Mucosa of stomach (tissue), 1 donor: ENCODE results near the gene IFRD1.
"Not testable (repeated sequence)": the region's sequence is repeated elsewhere in the genome, so short reads cannot be mapped to it uniquely, and the experiment has no call there.

Source experiments
- H3K27me3 ChIP-seq: one replicate; pipeline ENCODE4 v1.7.0; 2013; ENCODE audit warnings: mild to moderate bottlenecking, low read length; ENCODE audit not compliant: control insufficient read depth, insufficient read depth
- H3K36me3 ChIP-seq: one replicate; pipeline ENCODE4 v1.7.0; 2013; ENCODE audit warnings: low read length; ENCODE audit not compliant: control insufficient read depth, insufficient read depth
- H3K4me1 ChIP-seq: one replicate; pipeline ENCODE4 v1.7.0; 2013; ENCODE audit warnings: mild to moderate bottlenecking, low read length; ENCODE audit not compliant: control insufficient read depth, insufficient read depth
- H3K4me3 ChIP-seq: one replicate; pipeline ENCODE4 v1.7.0; 2013; ENCODE audit warnings: low read length
- H3K9ac ChIP-seq: one replicate; pipeline ENCODE4 v1.7.0; 2013; ENCODE audit warnings: mild to moderate bottlenecking, low read length, moderate library complexity
- H3K9me3 ChIP-seq: one replicate; pipeline ENCODE4 v1.7.0; 2013; ENCODE audit warnings: mild to moderate bottlenecking, low read length, moderate library complexity; ENCODE audit not compliant: control insufficient read depth
- donor health status: Pancreatic carcinoma.

IFRD1 gene

DNA sequence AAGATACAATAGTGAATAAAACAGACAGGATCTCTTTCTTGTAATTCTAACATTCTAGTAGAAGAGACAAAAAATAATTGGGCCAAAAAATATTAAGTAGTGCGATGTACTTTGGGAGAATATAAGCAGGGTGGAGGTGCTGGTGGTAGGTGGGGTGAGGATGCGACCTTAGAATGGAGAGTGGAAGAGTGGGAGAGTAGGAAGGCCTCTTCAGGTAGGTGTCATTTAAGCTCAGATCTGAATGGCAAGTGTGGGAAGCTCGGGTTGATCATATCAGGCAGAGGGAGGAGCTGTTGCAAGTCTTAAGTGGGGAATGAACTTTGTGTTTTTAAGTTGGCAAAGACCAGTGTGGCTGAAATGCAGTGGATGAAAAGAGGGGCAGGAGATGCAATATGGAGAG is 3.8 kb upstream of the IFRD1 start:
- Histone ChIP-seq H3K4me1 (peaks cover 8% of the 10 kb centered on the region), H3K36me3 (no peaks in the 10 kb centered on the region), H3K4me3 (no peak overlapping the region), H3K27me3 (no peaks in the 10 kb centered on the region), H3K9me3 (no peaks in the 10 kb centered on the region), H3K9ac (no peak overlapping the region)

DNA sequence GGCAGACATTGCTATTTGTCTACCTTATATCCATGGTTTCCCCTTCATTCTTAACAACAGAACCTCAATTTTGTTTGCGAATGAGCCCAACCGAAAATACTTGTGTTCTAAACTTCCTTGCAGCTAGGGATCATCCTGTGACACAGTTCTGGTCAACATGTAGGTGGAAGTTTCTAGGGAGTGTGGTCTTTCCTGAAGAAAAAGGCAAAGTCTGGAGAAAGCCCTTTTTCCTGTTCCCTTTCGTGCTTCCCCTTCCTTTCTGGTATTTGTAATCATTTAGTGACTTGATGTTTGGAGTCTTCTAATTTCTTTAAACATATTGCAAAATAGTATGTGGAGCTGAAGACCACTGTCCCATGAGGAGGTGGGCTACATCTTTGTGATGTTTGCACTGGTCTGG is 2.9 kb upstream of the IFRD1 start:
- Histone ChIP-seq H3K27me3 (no peaks in the 10 kb centered on the region), H3K4me1 (peaks cover 11% of the 10 kb centered on the region), H3K9me3 (no peaks in the 10 kb centered on the region), H3K4me3 (no peak overlapping the region), H3K36me3 (no peaks in the 10 kb centered on the region), H3K9ac (no peak overlapping the region)

- Histone ChIP-seq H3K4me1 (peaks cover 16% of the 10 kb centered on the region), H3K9ac (no peak overlapping the region), H3K36me3 (no peaks in the 10 kb centered on the region), H3K27me3 (no peaks in the 10 kb centered on the region), H3K9me3 (no peaks in the 10 kb centered on the region), H3K4me3 (no peak overlapping the region)
Observed at GRCh38 chr7:112448381-112448780, 1.9 kb upstream of the IFRD1 start.

DNA sequence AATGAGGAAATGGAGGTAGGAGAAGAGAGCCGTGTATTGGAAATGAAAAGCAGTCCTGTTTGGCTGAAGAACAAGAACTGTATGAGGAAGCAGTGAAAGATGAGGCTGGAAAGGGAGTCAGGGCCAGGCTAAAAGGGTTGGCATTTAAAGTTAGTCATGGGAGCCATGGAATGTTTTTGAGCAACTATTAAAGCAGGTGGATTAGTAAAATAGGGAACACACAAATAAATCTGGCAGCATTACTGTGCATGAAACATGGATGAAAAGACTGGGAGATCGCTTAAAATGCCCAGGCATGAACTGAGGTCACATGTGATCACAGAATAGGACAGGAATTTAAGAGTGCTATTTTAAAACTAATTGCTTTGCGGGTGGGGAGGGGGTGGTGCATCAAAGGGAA is 1.4 kb upstream of the IFRD1 start:
- Histone ChIP-seq H3K4me3 (no peak overlapping the region), H3K36me3 (no peaks in the 10 kb centered on the region), H3K27me3 (no peaks in the 10 kb centered on the region), H3K9ac (no peak overlapping the region), H3K4me1 (peaks cover 21% of the 10 kb centered on the region), H3K9me3 (no peaks in the 10 kb centered on the region)

- H3K27me3 ChIP-seq, result no peaks in the 10 kb centered on the region
- H3K9me3 ChIP-seq, result no peaks in the 10 kb centered on the region
- H3K9ac ChIP-seq, result peak overlapping the region; percentile 99
- peak overlapping the region; percentile 99 for H3K4me3 ChIP-seq
- H3K36me3 ChIP-seq, result no peaks in the 10 kb centered on the region
- H3K4me1 ChIP-seq, result peaks cover 21% of the 10 kb centered on the region
Observed at GRCh38 chr7:112449353-112449752, 907 bp upstream of the IFRD1 start.

DNA sequence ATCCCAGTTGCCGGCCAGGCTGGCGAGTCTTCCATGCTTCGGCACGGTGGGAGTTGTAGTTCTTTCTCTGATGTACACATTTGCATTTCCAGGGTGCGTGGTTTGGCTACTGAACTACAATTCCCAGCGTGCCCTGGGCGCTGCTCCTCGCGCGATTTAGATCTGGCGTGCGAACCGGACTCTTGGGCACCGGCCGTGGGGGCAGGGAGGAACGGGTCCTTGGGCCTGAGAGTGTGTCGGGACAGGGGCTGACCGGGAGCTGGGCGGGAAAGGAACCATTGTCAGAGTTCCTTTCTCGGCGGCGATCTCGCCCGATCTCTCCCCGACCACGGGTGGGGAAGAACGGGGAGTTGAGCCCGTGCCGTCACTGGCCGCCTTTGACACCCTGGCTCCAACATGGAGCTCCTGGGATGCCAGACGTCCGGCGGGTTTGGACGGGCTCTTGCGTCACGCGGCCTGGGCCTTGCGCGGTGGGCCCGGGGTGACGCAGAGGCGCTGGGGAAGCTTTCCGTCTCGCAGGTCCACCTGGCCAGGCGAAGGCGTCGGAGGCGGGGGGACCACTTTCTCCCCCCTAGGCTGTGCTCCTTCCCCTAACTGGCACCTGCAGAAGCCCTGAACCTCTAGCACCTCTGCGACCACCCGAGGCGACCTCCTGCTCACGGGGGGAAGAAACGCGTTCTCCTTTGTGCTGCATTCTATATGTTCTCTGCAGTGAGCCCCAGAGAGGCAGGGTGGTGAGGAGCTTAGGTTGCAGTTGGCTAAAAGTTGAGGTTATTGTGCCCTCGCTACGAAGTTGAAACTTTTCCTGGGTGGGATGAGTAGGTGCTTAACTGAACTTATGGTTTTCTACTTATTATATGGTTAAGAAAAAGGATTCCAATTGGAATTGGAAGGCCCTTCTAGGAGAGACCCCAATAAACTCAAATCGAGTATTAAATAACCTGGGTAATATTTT is 824 bp downstream of the IFRD1 start:
- H3K9ac ChIP-seq, result peak overlapping the region; percentile 99
- H3K9me3 ChIP-seq, result no peaks in the 10 kb centered on the region
- peaks cover 21% of the 10 kb centered on the region for H3K4me1 ChIP-seq
- H3K27me3 ChIP-seq, result no peaks in the 10 kb centered on the region
- no peaks in the 10 kb centered on the region for H3K36me3 ChIP-seq
- peak overlapping the region; percentile 99 for H3K4me3 ChIP-seq

- H3K4me1 ChIP-seq, result peaks cover 21% of the 10 kb centered on the region
- peak overlapping the region; percentile 99 for H3K9ac ChIP-seq
- no peaks in the 10 kb centered on the region for H3K9me3 ChIP-seq
- H3K36me3 ChIP-seq, result no peaks in the 10 kb centered on the region
- no peaks in the 10 kb centered on the region for H3K27me3 ChIP-seq
- H3K4me3 ChIP-seq, result no peak overlapping the region
Observed at GRCh38 chr7:112452102-112452888, 2.0 kb downstream of the IFRD1 start.

DNA sequence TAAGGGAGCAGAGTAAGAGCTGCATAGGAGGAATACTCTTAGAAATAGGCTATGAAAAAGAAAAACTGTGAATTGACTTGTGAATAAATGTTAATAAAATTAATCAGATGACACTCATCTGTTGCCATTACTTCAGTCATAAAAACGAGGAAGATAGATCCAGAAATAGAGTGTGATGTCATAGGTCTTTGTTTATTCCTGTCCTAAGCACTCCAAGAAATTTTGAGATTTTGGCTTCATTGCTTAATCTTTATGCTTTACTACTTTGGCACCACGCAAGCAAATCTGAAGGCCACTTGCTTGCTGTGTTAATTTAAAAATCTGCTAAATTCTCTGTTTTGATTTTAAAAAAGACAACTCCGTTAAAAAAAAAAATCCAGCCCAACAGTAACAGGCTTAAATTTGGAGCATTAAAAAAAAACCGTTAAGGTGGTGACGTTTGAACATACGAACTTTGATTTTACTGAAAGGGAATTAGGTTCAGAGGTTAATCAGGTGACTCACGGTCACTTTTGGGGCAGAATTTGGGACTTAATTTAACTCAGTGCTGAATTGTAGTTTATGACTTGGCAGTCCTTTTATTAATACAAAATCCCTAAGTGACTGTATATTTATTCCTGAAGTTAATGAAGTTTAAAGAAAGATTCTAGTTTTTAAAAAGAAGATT is 3.4 kb downstream of the IFRD1 start:
- Histone ChIP-seq H3K36me3 (no peaks in the 10 kb centered on the region), H3K9me3 (no peaks in the 10 kb centered on the region), H3K4me3 (no peak overlapping the region), H3K27me3 (no peaks in the 10 kb centered on the region), H3K9ac (no peak overlapping the region), H3K4me1 (peaks cover 20% of the 10 kb centered on the region)

GRCh38 chr7:112454191-112454590 is 3.9 kb downstream of the IFRD1 start:
- H3K4me3 ChIP-seq, H3K9ac ChIP-seq: not testable (repeated sequence)

DNA sequence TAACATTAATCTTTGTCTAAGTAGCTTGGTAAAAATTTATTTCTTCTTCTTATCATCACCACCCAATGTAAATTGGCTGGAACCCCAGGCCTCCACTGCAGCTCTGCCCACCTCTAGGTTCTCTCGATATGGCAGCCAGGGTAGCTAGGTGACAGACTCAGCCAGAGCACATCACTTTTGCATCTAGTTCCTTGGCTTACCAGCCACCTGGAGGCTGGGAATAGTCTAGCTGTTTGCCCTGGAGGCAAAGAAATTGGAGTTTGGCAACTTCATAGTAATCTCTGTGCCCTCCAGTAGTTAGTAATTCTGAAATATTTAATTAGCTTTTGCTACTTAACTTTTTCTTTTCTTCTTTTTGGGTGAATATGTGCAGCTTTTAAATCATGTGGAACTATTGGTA is 9.4 kb downstream of the IFRD1 start:
- H3K9me3 ChIP-seq, result no peaks in the 10 kb centered on the region
- H3K4me1 ChIP-seq, result peaks cover 3% of the 10 kb centered on the region
- no peaks in the 10 kb centered on the region for H3K36me3 ChIP-seq

More at GRCh38 chr7:112454191-112454590, 3.9 kb downstream of the IFRD1 start:
- H3K36me3 ChIP-seq, H3K27me3 ChIP-seq, H3K9me3 ChIP-seq: not testable (repeated sequence)
- H3K4me1 ChIP-seq, result peaks cover 14% of the 10 kb centered on the region

DNA sequence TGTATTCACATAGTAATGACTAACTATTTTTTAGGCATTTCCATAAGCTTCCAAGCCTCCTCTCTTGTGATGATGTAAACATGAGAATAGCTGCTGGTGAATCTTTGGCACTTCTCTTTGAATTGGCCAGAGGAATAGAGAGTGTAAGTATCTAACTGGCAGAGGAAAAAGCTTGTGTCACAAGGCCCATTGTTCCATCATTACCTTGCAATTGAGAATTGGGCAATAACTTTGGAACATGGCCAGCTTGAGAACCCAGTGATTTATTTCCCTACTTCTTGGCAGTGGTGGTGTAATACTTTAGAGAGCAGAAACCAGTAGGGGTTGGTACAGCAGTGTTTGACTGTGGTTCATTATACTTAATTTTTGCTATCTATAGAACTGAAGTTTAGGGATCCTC is 12.0 kb downstream of the IFRD1 start:
- Histone ChIP-seq H3K9me3 (no peaks in the 10 kb centered on the region), H3K9ac (no peak overlapping the region), H3K4me3 (no peak overlapping the region), H3K36me3 (no peaks in the 10 kb centered on the region), H3K27me3 (no peaks in the 10 kb centered on the region), H3K4me1 (peaks cover 3% of the 10 kb centered on the region)

More for the DNA sequence above, 9.4 kb downstream of the IFRD1 start:
- Histone ChIP-seq H3K9ac (no peak overlapping the region), H3K4me3 (no peak overlapping the region), H3K27me3 (no peaks in the 10 kb centered on the region)

DNA sequence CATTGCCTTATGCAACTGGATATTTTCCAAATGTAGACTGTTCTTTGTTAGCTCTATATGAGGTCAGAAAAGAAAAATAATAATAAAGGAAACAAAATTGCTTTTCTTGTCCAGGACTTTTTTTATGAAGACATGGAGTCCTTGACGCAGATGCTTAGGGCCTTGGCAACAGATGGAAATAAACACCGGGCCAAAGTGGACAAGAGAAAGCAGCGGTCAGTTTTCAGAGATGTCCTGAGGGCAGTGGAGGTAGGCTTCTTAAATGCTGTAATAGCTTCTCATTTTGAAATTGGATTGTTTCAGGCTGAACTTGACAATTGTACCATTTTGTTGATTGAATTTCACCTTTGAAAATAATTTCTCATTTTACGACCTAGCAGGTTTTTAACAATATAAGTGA is 17.6 kb downstream of the IFRD1 start:
- peaks cover 5% of the 10 kb centered on the region for H3K36me3 ChIP-seq

More for the DNA sequence above, 17.6 kb downstream of the IFRD1 start:
- no peaks in the 10 kb centered on the region for H3K27me3 ChIP-seq
- no peaks in the 10 kb centered on the region for H3K9me3 ChIP-seq
- H3K4me3 ChIP-seq, result no peak overlapping the region
- H3K9ac ChIP-seq, result no peak overlapping the region
- H3K4me1 ChIP-seq, result no peaks in the 10 kb centered on the region
